ENCODE results near the gene CDK2.

The CDK2 gene

DNA sequence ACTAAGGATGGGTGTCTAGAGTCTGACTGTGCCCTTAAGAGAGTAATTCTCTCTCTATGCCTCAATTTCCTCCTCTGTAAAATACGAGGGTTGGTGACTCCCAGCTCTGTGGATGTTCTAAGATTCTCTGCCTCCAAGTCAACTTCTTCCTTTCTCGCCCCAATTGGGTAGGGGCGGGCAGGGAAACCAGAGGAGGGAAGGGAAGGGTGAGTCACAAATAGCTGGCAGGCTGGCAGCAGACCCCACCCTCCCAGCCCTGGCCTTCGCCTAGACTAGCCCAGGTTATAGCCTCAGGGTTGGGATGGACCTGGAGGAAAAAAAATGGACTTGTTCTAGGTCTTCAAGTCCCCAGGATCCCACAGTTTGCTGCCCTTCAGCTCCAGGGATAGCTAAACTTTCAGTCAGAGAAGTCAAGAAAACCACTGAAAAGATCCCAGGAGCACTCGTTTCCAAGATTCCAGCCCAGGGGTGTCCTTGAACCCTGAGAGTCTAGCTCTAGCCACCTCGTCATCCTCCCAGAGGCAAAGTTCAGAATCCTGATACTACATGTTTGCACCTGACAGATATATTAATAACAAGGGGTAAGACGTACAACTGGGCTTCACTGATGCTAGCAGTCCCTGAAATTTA is 33.3 kb upstream of the CDK2 start:
- peak overlapping the region; percentile 89 for H3K4me3 ChIP-seq (ENCODE audit: low read depth, low read length)
- TF ChIP-seq, protein P1, sequence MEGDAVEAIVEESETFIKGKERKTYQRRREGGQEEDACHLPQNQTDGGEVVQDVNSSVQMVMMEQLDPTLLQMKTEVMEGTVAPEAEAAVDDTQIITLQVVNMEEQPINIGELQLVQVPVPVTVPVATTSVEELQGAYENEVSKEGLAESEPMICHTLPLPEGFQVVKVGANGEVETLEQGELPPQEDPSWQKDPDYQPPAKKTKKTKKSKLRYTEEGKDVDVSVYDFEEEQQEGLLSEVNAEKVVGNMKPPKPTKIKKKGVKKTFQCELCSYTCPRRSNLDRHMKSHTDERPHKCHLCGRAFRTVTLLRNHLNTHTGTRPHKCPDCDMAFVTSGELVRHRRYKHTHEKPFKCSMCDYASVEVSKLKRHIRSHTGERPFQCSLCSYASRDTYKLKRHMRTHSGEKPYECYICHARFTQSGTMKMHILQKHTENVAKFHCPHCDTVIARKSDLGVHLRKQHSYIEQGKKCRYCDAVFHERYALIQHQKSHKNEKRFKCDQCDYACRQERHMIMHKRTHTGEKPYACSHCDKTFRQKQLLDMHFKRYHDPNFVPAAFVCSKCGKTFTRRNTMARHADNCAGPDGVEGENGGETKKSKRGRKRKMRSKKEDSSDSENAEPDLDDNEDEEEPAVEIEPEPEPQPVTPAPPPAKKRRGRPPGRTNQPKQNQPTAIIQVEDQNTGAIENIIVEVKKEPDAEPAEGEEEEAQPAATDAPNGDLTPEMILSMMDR (IDR thresholded peaks at IDR 0.05; ENCODE audit: low read depth, low read length): no peak

DNA sequence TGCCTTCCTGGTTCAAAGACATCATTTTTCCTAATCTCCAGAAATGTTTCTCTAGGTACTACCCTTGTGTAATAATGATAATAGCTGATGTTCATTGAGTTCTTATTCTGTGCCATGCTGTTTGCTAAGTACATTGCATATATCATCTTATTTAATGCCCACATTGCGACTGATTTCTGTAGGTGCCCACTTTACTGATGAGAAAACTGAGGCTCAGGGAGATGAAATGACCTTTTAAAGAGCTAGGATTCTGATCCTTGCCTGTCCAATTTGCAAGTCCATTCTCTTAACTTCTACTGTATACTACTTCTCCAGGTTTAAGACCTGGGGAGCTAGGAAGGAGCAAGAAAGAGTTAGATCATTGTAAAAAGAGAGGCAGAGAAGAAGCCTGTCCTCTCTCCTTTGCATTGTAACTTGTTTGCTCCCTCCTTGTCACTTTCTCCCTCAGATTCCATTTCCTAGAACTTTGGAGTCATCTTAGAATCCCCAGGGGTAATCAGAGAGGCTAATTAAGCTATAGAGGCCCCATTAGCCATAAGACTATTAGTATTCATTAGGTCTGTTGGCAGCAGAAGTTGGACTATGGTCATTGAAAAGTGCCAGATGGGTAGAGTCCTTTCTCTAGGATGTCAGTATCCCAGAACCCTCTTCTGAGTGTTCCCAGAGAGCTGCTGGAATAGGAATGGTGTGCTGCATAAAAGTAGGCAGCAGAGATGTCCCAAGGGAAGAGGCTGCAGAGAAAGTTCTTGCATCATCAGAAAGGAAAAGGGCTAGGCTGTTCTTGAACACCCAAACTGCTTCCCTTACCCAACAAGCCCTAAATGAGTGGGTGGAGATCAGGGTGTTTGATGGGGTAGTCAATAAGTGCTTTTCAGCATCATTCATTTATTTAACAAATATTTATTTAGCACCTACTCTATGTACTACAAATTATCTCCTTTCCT is 32.6 kb upstream of the CDK2 start:
- TF ChIP-seq, protein P1 (IDR thresholded peaks at IDR 0.05; ENCODE audit: low read depth, low read length): no peak
- H3K4me3 ChIP-seq (ENCODE audit: low read depth, low read length): no peak overlapping the region

DNA sequence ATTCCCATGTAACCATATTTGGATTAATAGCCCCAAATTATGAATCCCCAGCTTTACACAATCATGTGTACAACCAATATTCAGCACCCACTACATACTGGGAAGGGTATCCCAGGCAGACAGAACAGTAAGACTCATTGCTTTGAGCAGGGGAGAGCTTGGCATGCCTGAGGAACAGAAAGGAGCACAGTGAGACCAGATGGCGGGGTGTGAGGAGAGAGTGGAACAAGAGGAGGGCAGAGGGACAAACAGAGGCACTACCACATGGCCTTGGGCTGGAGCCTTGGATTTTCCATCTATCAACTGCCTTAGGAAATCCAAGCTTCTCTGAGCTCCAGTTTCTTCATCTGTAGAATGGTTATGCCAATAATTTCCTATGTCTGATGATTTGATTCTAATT is 31.9 kb upstream of the CDK2 start:
- no peak overlapping the region for H3K4me3 ChIP-seq (ENCODE audit: low read depth, low read length)
- TF ChIP-seq, protein P1 (IDR thresholded peaks at IDR 0.05; ENCODE audit: low read depth, low read length): no peak

DNA sequence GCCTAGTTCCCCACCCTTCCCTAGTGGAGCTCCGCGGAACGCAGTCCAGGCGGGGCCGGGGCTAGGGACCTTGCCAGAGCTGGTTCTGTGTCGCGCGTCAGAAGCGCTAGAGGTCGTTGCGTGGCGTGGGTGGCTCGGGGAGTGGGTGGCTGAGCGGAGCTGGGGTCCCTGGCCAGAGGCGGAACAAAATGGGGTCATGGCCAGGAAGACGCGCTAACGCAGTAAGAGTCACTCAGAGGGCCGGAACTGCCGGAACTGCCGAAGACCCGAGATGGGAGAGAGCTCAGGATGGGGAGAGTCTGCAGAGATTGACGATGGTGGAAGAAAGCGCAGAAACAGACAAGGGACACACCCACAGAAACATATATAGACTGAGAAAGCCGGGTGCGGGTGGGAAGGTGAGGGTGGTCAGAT is 30.9 kb upstream of the CDK2 start:
- TF ChIP-seq, protein P1 (IDR thresholded peaks at IDR 0.05; ENCODE audit: low read depth, low read length): no peak

DNA sequence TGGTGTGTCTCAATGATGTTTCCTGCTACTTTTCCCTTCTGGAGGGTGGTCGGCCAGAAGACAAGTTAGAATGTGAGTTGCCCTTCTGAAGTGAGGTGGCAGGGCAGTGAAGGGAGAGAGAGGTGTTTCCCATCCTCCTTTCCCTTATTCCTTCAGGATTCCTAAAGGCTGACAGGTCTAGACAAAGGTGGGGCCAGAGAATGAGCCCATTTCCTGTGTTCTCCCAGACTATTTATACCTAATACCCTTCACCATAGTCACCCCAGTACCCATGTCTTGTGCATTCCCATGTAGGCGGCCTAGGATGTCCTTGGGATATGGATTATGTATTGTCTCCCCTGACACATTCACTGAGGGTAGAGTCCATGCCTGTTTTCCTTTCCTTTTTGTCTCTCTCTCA is 28.6 kb upstream of the CDK2 start:
- TF ChIP-seq, protein P1 (IDR thresholded peaks at IDR 0.05; ENCODE audit: low read depth, low read length): no peak
- no peak overlapping the region for H3K4me3 ChIP-seq (ENCODE audit: low read depth, low read length)

More for the DNA sequence above, 30.9 kb upstream of the CDK2 start:
- H3K4me3 ChIP-seq (ENCODE audit: low read depth, low read length): no peak overlapping the region

DNA sequence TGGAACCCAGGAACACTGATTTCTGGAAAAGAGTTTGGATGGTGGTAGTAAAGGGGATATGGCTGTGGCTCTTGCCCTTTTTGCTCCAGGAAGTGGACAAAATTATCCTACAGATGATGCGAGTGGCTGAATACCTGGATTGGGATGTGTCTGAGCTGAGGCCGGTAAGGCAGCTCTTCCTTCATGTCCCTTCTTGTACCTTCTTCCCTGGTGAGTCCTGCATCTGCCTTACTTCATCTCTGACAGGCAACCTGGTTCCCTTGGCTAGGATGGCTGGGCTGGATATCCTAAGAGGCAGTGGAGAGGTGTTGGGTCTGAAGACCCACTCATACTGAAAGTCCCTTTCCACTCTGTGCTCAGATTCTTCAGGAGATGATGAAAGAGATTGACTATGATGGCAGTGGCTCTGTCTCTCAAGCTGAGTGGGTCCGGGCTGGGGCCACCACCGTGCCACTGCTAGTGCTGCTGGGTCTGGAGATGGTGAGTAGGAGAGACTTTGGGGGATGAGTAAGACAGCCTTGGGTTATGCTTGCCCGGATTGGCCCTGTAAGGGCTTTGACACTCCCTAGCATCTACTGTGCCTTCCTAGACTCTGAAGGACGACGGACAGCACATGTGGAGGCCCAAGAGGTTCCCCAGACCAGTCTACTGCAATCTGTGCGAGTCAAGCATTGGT is 27.7 kb upstream of the CDK2 start:
- TF ChIP-seq, protein P1 (IDR thresholded peaks at IDR 0.05; ENCODE audit: low read depth, low read length): no peak

More for the DNA sequence above, 27.7 kb upstream of the CDK2 start:
- H3K4me3 ChIP-seq (ENCODE audit: low read depth, low read length): no peak overlapping the region
